ENCODE data around the gene ARL11.
A peak's percentile ranks its signal among the peaks of the same experiment; 100 is the strongest.

Gene ARL11

GRCh38 chr13:49649963-49650312 is 21.6 kb downstream of the ARL11 start:
- no peaks in the 10 kb centered on the region for H3K79me2 ChIP-seq (ENCODE audit: control insufficient read depth, insufficient read depth, low read length, unreplicated experiment)
- H3K4me3 ChIP-seq (ENCODE audit: low read depth, low read length): no peak overlapping the region
- peaks cover 8% of the 10 kb centered on the region for H3K4me1 ChIP-seq (ENCODE audit: control insufficient read depth, insufficient read depth, low read length, unreplicated experiment)
- no peak overlapping the region for H3K27ac ChIP-seq (ENCODE audit: low read depth, low read length)
- no peak overlapping the region for H2AFZ ChIP-seq (ENCODE audit: low read length, unreplicated experiment)
- H3K27me3 ChIP-seq (ENCODE audit: insufficient read depth, low read length): no peaks in the 10 kb centered on the region
- H3K36me3 ChIP-seq (ENCODE audit: insufficient read depth, low read length): no peaks in the 10 kb centered on the region

DNA sequence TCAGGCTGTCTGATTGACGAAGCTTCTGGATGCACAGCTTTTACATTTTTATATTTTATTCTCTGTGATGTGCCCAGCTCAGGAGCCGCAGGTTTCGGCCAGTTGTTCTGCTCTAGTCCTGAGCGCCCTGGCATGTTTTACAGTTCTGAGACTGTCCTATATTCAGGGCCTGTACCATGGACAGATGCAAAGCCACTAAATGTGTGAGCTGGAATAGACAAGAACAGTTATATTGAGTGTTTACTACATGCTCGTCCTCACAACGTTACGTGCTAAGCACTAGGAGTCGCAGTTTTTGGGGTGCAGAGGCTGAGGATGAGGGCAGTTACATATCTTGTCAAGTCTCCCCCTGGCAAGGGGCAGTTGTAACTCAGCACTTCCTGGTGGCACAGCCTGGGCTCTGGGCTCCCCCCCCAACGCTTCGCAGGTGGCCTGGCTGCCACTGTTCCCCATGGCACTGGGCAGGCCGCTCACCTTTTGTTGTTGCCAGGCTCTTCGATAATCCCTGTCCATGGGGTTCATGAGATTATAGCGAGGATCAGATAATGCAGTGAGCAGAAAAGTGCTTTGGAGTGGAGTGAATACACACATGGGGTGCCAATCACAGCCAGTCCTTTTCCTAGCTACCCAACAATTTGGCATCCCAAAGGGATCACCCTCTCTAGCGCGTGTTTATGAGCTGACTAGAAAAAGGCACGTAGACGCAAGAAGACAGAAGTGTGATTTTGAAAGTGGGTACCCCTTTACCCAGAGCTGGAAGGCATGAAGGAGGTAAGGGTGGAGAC is 23.5 kb downstream of the ARL11 start:
- Histone ChIP-seq H3K36me3 (ENCODE audit: insufficient read depth, low read length) (no peaks in the 10 kb centered on the region), H3K4me3 (ENCODE audit: low read depth, low read length) (no peak overlapping the region), H3K27ac (ENCODE audit: low read depth, low read length) (no peak overlapping the region), H3K79me2 (ENCODE audit: control insufficient read depth, insufficient read depth, low read length, unreplicated experiment) (no peaks in the 10 kb centered on the region), H3K27me3 (ENCODE audit: insufficient read depth, low read length) (no peaks in the 10 kb centered on the region), H3K4me1 (ENCODE audit: control insufficient read depth, insufficient read depth, low read length, unreplicated experiment) (peaks cover 8% of the 10 kb centered on the region), H2AFZ (ENCODE audit: low read length, unreplicated experiment) (no peak overlapping the region)

DNA sequence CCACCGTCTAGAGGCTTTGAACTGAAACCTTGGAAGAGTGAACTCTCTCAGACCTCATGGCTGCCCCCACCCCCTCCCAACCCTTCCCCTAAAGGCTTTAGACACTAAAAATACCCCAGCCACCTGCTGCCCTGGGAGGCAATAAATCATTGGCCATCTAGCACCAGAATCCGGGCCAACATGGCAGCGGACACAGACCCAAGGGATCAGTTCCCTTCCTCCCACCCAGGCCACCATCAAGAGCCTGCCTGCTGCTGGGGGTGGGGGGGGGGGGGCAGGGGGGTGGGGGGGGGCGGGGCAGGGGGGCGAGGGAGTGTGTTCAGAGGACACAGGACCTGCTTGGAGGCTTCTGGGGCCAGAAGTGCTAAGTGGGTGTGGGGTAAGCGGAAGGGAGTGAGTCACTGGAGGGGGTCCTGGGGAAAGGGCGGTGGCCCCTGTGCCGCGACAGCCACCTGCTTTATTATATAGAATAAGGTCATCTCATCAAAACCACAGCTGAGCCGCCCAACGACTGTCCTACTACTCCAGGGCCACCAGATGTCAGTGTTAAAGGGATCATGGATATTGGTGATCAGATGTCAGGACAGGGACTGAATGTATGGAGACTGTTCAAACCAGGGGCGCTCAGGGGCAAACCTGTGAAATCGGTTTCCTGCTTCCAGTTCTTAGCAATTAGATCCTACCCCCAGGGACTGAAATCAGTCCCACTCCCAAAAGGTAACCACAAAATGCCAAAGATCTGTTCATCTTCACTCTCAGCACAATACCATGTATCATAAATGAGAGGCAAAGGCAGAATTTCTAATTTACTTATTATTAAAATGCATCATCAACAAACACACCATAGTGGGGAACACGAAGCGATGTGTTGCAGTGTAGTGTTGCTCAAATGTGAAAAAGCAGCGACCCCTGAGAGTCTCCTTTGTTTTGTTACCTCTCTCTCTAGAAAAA is 24.3 kb downstream of the ARL11 start:
- H3K27ac ChIP-seq (ENCODE audit: low read depth, low read length): no peak overlapping the region
- H3K27me3 ChIP-seq (ENCODE audit: insufficient read depth, low read length): no peaks in the 10 kb centered on the region
- H3K4me3 ChIP-seq (ENCODE audit: low read depth, low read length): no peak overlapping the region
- peaks cover 8% of the 10 kb centered on the region for H3K4me1 ChIP-seq (ENCODE audit: control insufficient read depth, insufficient read depth, low read length, unreplicated experiment)
- H2AFZ ChIP-seq (ENCODE audit: low read length, unreplicated experiment): no peak overlapping the region
- H3K79me2 ChIP-seq (ENCODE audit: control insufficient read depth, insufficient read depth, low read length, unreplicated experiment): no peaks in the 10 kb centered on the region
- no peaks in the 10 kb centered on the region for H3K36me3 ChIP-seq (ENCODE audit: insufficient read depth, low read length)

DNA sequence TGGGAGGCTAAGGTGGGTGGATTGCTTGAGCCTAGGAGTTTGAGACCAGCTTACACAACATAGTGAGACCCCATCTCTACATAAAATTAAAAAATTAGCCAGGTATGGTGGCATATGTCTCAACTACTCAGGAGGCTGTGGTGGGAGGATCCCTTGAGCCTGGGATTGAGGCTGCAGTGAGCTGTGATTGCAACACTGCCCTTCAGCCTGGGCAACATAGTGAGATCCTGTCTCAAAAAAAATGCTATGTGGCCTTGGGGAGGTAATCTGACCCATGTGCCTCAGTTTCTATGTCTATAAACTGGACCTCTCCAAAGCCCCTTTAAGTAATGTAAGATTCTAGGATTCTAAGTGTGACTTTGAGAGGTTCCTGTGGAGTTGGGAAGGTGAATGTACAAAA is 25.2 kb downstream of the ARL11 start:
- Histone ChIP-seq H3K4me3 (ENCODE audit: low read depth, low read length) (no peak overlapping the region), H3K27ac (ENCODE audit: low read depth, low read length) (no peak overlapping the region), H3K4me1 (ENCODE audit: control insufficient read depth, insufficient read depth, low read length, unreplicated experiment) (peaks cover 8% of the 10 kb centered on the region), H3K36me3 (ENCODE audit: insufficient read depth, low read length) (no peaks in the 10 kb centered on the region), H2AFZ (ENCODE audit: low read length, unreplicated experiment) (no peak overlapping the region), H3K27me3 (ENCODE audit: insufficient read depth, low read length) (no peaks in the 10 kb centered on the region), H3K79me2 (ENCODE audit: control insufficient read depth, insufficient read depth, low read length, unreplicated experiment) (no peaks in the 10 kb centered on the region)

DNA sequence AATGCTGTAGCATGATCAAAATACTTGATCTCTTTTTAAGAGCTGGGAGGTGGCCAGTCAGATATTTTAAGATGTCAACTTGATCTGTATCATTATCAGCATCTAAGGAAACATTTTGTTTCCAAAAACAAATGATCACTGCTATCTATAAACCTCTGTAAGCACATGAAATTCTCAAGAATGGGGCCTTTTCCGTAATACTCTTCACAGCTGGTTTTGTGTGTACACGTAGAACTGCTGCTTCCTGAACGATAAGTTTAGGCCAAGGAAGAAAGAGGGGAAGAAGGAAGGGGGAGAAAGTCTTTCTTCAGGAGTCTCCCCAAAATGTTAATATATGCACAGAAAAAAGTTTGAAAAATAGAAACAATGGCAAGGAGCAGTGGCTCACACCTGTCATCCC is 25.7 kb downstream of the ARL11 start:
- H3K79me2 ChIP-seq (ENCODE audit: control insufficient read depth, insufficient read depth, low read length, unreplicated experiment): no peaks in the 10 kb centered on the region
- H2AFZ ChIP-seq (ENCODE audit: low read length, unreplicated experiment): no peak overlapping the region
- no peaks in the 10 kb centered on the region for H3K27me3 ChIP-seq (ENCODE audit: insufficient read depth, low read length)
- H3K27ac ChIP-seq (ENCODE audit: low read depth, low read length): no peak overlapping the region
- H3K36me3 ChIP-seq (ENCODE audit: insufficient read depth, low read length): no peaks in the 10 kb centered on the region
- peaks cover 8% of the 10 kb centered on the region for H3K4me1 ChIP-seq (ENCODE audit: control insufficient read depth, insufficient read depth, low read length, unreplicated experiment)
- H3K4me3 ChIP-seq (ENCODE audit: low read depth, low read length): no peak overlapping the region

- Histone ChIP-seq H3K79me2 (ENCODE audit: control insufficient read depth, insufficient read depth, low read length, unreplicated experiment) (no peaks in the 10 kb centered on the region), H2AFZ (ENCODE audit: low read length, unreplicated experiment) (no peak overlapping the region), H3K27me3 (ENCODE audit: insufficient read depth, low read length) (no peaks in the 10 kb centered on the region), H3K27ac (ENCODE audit: low read depth, low read length) (no peak overlapping the region), H3K4me1 (ENCODE audit: control insufficient read depth, insufficient read depth, low read length, unreplicated experiment) (no peaks in the 10 kb centered on the region), H3K4me3 (ENCODE audit: low read depth, low read length) (no peak overlapping the region), H3K36me3 (ENCODE audit: insufficient read depth, low read length) (no peaks in the 10 kb centered on the region)
Observed at GRCh38 chr13:49655906-49656305, 27.6 kb downstream of the ARL11 start.

GRCh38 chr13:49657241-49657641 is 28.9 kb downstream of the ARL11 start:
- Histone ChIP-seq H3K4me3 (ENCODE audit: low read depth, low read length) (no peak overlapping the region), H3K27ac (ENCODE audit: low read depth, low read length) (no peak overlapping the region), H3K79me2 (ENCODE audit: control insufficient read depth, insufficient read depth, low read length, unreplicated experiment) (no peaks in the 10 kb centered on the region), H3K36me3 (ENCODE audit: insufficient read depth, low read length) (no peaks in the 10 kb centered on the region), H3K27me3 (ENCODE audit: insufficient read depth, low read length) (no peaks in the 10 kb centered on the region), H3K4me1 (ENCODE audit: control insufficient read depth, insufficient read depth, low read length, unreplicated experiment) (no peaks in the 10 kb centered on the region), H2AFZ (ENCODE audit: low read length, unreplicated experiment) (no peak overlapping the region)

DNA sequence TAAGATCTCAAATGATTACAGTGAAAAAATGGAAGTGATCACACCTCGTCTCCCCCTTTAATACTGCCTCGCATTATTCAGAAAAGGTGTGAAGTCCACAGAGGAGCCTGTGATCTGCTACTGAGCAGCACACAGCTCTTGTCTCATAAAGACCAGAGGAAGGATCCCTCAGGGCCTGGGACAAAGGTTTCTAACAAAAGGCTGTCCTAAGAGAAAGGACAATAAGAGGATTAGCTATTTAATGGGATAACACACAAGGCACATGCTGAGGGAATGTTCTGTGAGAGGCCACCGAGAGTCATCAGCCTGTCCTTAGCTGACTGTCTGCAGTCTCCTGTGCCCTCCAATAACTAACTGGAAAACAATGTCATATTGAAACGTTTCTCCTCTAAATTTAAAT is 36.3 kb downstream of the ARL11 start:
- no peaks in the 10 kb centered on the region for H3K4me1 ChIP-seq (ENCODE audit: control insufficient read depth, insufficient read depth, low read length, unreplicated experiment)
- H3K79me2 ChIP-seq (ENCODE audit: control insufficient read depth, insufficient read depth, low read length, unreplicated experiment): no peaks in the 10 kb centered on the region
- H3K27ac ChIP-seq (ENCODE audit: low read depth, low read length): no peak overlapping the region
- H3K4me3 ChIP-seq (ENCODE audit: low read depth, low read length): no peak overlapping the region
- H3K27me3 ChIP-seq (ENCODE audit: insufficient read depth, low read length): no peaks in the 10 kb centered on the region
- no peak overlapping the region for H2AFZ ChIP-seq (ENCODE audit: low read length, unreplicated experiment)
- H3K36me3 ChIP-seq (ENCODE audit: insufficient read depth, low read length): peaks cover 4% of the 10 kb centered on the region; the same call in 1 of the 2 replicates

- Histone ChIP-seq H3K4me1 (ENCODE audit: control insufficient read depth, insufficient read depth, low read length, unreplicated experiment) (peaks cover 10% of the 10 kb centered on the region), H3K27ac (ENCODE audit: low read depth, low read length) (no peak overlapping the region), H3K79me2 (ENCODE audit: control insufficient read depth, insufficient read depth, low read length, unreplicated experiment) (no peaks in the 10 kb centered on the region), H3K4me3 (ENCODE audit: low read depth, low read length) (no peak overlapping the region), H3K36me3 (ENCODE audit: insufficient read depth, low read length) (peaks cover 4% of the 10 kb centered on the region; the same call in 1 of the 2 replicates), H2AFZ (ENCODE audit: low read length, unreplicated experiment) (no peak overlapping the region), H3K27me3 (ENCODE audit: insufficient read depth, low read length) (no peaks in the 10 kb centered on the region)
Observed at GRCh38 chr13:49667773-49668172, 39.5 kb downstream of the ARL11 start.

DNA sequence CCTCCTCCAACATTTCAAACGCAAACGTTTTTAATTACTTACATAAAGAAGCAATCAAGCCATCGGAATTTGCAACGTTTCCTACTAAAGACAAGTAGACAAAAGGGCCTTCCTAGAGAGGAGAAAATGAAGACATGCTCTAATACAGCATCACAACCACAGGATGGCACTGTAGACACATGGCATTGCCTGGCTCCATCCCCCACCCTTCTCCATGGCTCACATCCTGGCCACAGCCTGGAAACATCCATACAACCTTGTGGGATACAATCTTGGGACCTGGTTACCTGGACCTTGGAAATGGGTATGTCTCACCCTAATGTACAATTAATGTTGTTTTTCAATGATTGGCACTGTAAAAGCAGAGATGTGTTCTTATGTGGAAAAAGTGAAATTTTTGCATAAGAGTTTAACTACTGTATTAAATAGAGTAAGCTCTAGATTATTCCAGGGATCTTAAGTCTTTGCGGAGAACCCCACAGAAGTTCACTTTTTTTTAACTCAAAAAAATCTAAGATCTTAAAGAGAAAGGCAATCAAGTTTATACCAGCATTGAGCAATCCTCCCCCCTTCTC is 41.5 kb downstream of the ARL11 start:
- no peaks in the 10 kb centered on the region for H3K36me3 ChIP-seq (ENCODE audit: insufficient read depth, low read length)
- H3K27ac ChIP-seq (ENCODE audit: low read depth, low read length): 0 out of 2 replicates have a peak overlapping the region, but pooled peaks have one; percentile 0
- H3K27me3 ChIP-seq (ENCODE audit: insufficient read depth, low read length): no peaks in the 10 kb centered on the region
- no peak overlapping the region for H3K4me3 ChIP-seq (ENCODE audit: low read depth, low read length)
- peaks cover 10% of the 10 kb centered on the region for H3K4me1 ChIP-seq (ENCODE audit: control insufficient read depth, insufficient read depth, low read length, unreplicated experiment)
- H2AFZ ChIP-seq (ENCODE audit: low read length, unreplicated experiment): no peak overlapping the region
- no peaks in the 10 kb centered on the region for H3K79me2 ChIP-seq (ENCODE audit: control insufficient read depth, insufficient read depth, low read length, unreplicated experiment)
